Common myeloid progenitor, CD34-positive (primary cell): ENCODE data around the gene FAM81B.

Source experiments
- CTCF ChIA-PET: fragments of 350-600 bp; sonication (Branson Sonifier 250); formaldehyde crosslinking; loops from one replicate; lab custom pipeline; 2021; ENCODE audit warnings: antibody characterized with exemption; lab: Charles Lee
- POLR2A ChIA-PET: fragments of 350-600 bp; sonication (Branson Sonifier 250); formaldehyde crosslinking; loops from one replicate; lab custom pipeline; 2021; ENCODE audit warnings: antibody characterized with exemption; lab: Charles Lee
- DNase-seq, 3 donors: peaks; one replicate each; pipeline versions ENCODE4 v3.0.0 to v3.0.0-alpha.2; 2013
- H3K27ac ChIP-seq, 2 experiments: 1 replicate in 1 of 2; 2 replicates in 1 of 2; pipeline ENCODE4 v1.7.0; 2013; ENCODE audit warnings: inconsistent platforms in 2 of 2, low read length in 2 of 2, mild to moderate bottlenecking in 2 of 2, low read depth in 1 of 2, moderate library complexity in 1 of 2; ENCODE audit not compliant: severe bottlenecking in 2 of 2, insufficient read depth in 1 of 2, poor library complexity in 1 of 2
- H3K27me3 ChIP-seq, 5 experiments: replicated peaks in 2 of 5; 1 replicate in 3 of 5; 2 replicates in 2 of 5; pipeline versions ENCODE4 v1.6.1 to v1.7.0; 2013; ENCODE audit warnings: low read length in 4 of 5, mild to moderate bottlenecking in 2 of 5, moderate library complexity in 2 of 5, inconsistent platforms in 1 of 5; ENCODE audit not compliant: insufficient read depth in 5 of 5, control insufficient read depth in 4 of 5
- H3K36me3 ChIP-seq, 4 experiments: 1 replicate in 2 of 4; 2 replicates in 2 of 4; pipeline versions ENCODE4 v1.6.1 to v1.7.0; 2013; ENCODE audit warnings: low read length in 3 of 4, control low read depth in 1 of 4, mild to moderate bottlenecking in 1 of 4; ENCODE audit not compliant: control insufficient read depth in 4 of 4, insufficient read depth in 4 of 4
- H3K4me1 ChIP-seq, 4 experiments: 1 replicate in 3 of 4; 2 replicates in 1 of 4; pipeline versions ENCODE4 v1.6.1 to v1.7.1; 2013; ENCODE audit warnings: low read length in 3 of 4, mild to moderate bottlenecking in 3 of 4, control low read depth in 1 of 4, inconsistent platforms in 1 of 4, moderate library complexity in 1 of 4; ENCODE audit not compliant: control insufficient read depth in 4 of 4, insufficient read depth in 4 of 4; ENCODE audit errors: control extremely low read depth in 1 of 4
- H3K4me3 ChIP-seq, 7 experiments: 1 replicate in 4 of 7; 2 replicates in 3 of 7; pipeline versions ENCODE4 v1.5.1 to v1.7.0; 2013; ENCODE audit warnings: mild to moderate bottlenecking in 7 of 7, low read length in 6 of 7, moderate library complexity in 6 of 7, inconsistent platforms in 2 of 7, low read depth in 2 of 7, control low read depth in 1 of 7; ENCODE audit not compliant: insufficient read depth in 4 of 7, control insufficient read depth in 1 of 7; ENCODE audit errors: extremely low read depth in 1 of 7
- H3K9me3 ChIP-seq, 5 experiments: 1 replicate in 4 of 5; 2 replicates in 1 of 5; pipeline versions ENCODE4 v1.6.1 to v1.7.1; 2013; ENCODE audit warnings: low read length in 4 of 5, mild to moderate bottlenecking in 2 of 5, inconsistent platforms in 1 of 5, low read depth in 1 of 5, moderate library complexity in 1 of 5; ENCODE audit not compliant: control insufficient read depth in 4 of 5, insufficient read depth in 2 of 5; ENCODE audit errors: control extremely low read depth in 1 of 5
- WGBS: methylation state at CpG from one replicate; pipeline ENCODE4 v1.1.5; 2013; ENCODE audit not compliant: insufficient coverage; 5-methylcytosine and 5-hydroxymethylcytosine counted together

FAM81B gene

DNA sequence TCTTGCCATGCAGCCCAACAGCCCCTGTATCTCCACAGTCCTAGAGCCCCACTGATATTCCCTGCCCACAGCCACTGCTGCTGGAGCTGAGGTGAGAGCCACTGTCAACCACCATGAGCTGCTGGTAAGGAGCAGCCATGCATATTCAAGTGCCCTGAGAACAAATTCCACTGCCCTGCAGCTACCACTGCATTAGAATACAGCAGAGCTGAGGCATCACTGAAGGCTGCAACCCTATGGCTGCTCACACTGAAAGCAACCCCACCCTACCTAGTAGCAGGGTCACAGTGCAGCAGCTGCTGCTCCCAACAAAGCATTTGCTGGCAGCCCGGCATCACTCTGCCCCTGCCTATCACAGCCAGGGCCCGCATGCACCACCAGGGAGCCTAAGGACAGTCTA lies 95.0 kb downstream of the FAM81B start:
- DNase-seq, result no peak
- H3K4me1 ChIP-seq, result no peaks in the 10 kb centered on the region
- H3K36me3 ChIP-seq, result peaks cover 42 to 94% (median 70%) of the 10 kb centered on the region in 4 experiments
- H3K9me3 ChIP-seq, result peaks cover 14 to 37% (median 16%) of the 10 kb centered on the region in 5 experiments
- H3K27ac ChIP-seq, result no peak overlapping the region
- 100% methylated on average over 2 of the region's 2 CpGs for WGBS
- H3K27me3 ChIP-seq, result no peaks in the 10 kb centered on the region
- ChIA-PET CTCF (interaction anchor here (1.5 kb wide), 1 partner anchor 44 kb away, joined by 5 read pairs; no protein-coding TSS in a partner anchor), POLR2A (interaction anchor here (0.7 kb wide), 1 partner anchor 491 kb away, joined by 3 read pairs; no protein-coding TSS in a partner anchor)
- H3K4me3 ChIP-seq, result no peak overlapping the region

DNA sequence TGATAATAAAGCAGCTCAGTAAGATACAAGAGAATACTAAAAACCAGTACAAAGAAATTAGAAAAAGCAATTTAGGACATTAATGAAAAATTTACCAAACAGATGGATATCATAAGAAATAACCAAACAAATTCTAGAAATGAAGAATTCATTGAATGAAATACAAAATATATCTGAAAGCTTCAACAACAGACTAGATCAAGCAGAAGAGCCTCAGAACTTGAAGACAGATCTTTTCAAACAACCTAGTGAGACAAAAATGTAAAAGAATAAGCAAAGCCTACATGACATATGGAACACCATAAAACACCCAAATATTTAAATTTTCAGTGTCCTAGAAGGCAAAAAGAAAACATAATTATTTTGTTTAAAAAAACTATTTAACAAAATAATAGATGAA lies 96.7 kb downstream of the FAM81B start:
- DNase-seq, result peak in 2 of 3 donors; percentile 34 to 44
- ChIA-PET POLR2A (no interaction called here), CTCF (no interaction called here)
- H3K4me1 ChIP-seq, result no peaks in the 10 kb centered on the region
- peaks cover 12 to 37% (median 16%) of the 10 kb centered on the region in 5 experiments for H3K9me3 ChIP-seq
- no peak overlapping the region for H3K27ac ChIP-seq
- H3K4me3 ChIP-seq, result no peak overlapping the region
- no peaks in the 10 kb centered on the region for H3K27me3 ChIP-seq
- H3K36me3 ChIP-seq, result peaks cover 40 to 91% (median 64%) of the 10 kb centered on the region in 4 experiments
